H1 (cell line): Measurements from ENCODE around the gene UBE2H. TPM values are rescaled to one million over a fixed set of nuclear protein-coding genes. Genes with fewer than 3 reads are reported as not detected.
A peak's percentile ranks its signal among the peaks of the same experiment; 100 is the strongest.

Experiments used
- ASH2L ChIP-seq: fragments of 200-600, 300-600 bp; sonication (generic); IDR thresholded peaks from one replicate; pipeline ENCODE4 v1.7.1; 2017; ENCODE audit warnings: low read length
- ATF2 ChIP-seq: IDR thresholded peaks from 2 replicates; pipeline ENCODE4 v1.6.1; 2012; ENCODE audit warnings: low read length, inconsistent platforms
- BRCA1 ChIP-seq: IDR thresholded peaks from 2 replicates; pipeline ENCODE4 v1.6.1; 2012; ENCODE audit warnings: low read depth, low read length, improper control_type of control experiment
- EP300 ChIP-seq, 2 experiments: IDR thresholded peaks; 1 replicate in 1 of 2; 2 replicates in 1 of 2; pipeline ENCODE4 v1.6.1; 2011 to 2012; ENCODE audit warnings: low read depth in 2 of 2, low read length in 2 of 2, mild to moderate bottlenecking in 2 of 2, borderline replicate concordance in 1 of 2, inconsistent platforms in 1 of 2, moderate library complexity in 1 of 2
- FOSL1 ChIP-seq: IDR thresholded peaks from 2 replicates; pipeline ENCODE4 v1.6.1; 2011; ENCODE audit warnings: mild to moderate bottlenecking, low read depth, low read length, moderate library complexity; ENCODE audit not compliant: insufficient read depth
- HDAC6 ChIP-seq: IDR thresholded peaks from one replicate; pipeline ENCODE4 v1.7.1; 2012; ENCODE audit warnings: low read depth, mild to moderate bottlenecking, inconsistent platforms, low read length, moderate library complexity
- JUN ChIP-seq: IDR thresholded peaks from 2 replicates; pipeline ENCODE4 v1.6.1; 2011; ENCODE audit warnings: low read depth, mild to moderate bottlenecking, improper control_type of control experiment, low read length
- MAX ChIP-seq: IDR thresholded peaks from 2 replicates; pipeline ENCODE4 v1.6.1; 2012; ENCODE audit warnings: inconsistent platforms
- NANOG ChIP-seq: IDR thresholded peaks from 2 replicates; pipeline ENCODE4 v1.6.1; 2011; ENCODE audit warnings: low read length, low read depth, mild to moderate bottlenecking, inconsistent platforms; ENCODE audit not compliant: insufficient read depth, poor library complexity, severe bottlenecking
- NRF1 ChIP-seq: IDR thresholded peaks from 2 replicates; pipeline ENCODE4 v1.6.1; 2011; ENCODE audit warnings: mild to moderate bottlenecking, low read depth, low read length, improper control_type of control experiment
- PHF8 ChIP-seq: fragments of 200-600 bp; sonication (generic); conservative IDR thresholded peaks from 2 replicates; pipeline ENCODE4 v1.7.1; 2012; ENCODE audit warnings: low read depth, mild to moderate bottlenecking, inconsistent platforms, low read length, moderate library complexity
- POU5F1 ChIP-seq: IDR thresholded peaks from 2 replicates; pipeline ENCODE4 v1.6.1; 2011; ENCODE audit warnings: low read depth, mild to moderate bottlenecking, low read length, moderate library complexity
- RBBP5 ChIP-seq: IDR thresholded peaks from 2 replicates; pipeline ENCODE4 v1.7.1; 2012; ENCODE audit warnings: low read depth, mild to moderate bottlenecking, inconsistent platforms, low read length, moderate library complexity, borderline replicate concordance
- SIRT6 ChIP-seq: IDR thresholded peaks from one replicate; pipeline ENCODE4 v1.7.1; 2012; ENCODE audit warnings: low read length, inconsistent platforms
- TAF1 ChIP-seq: IDR thresholded peaks from 2 replicates; pipeline ENCODE4 v1.6.1; 2011; ENCODE audit warnings: mild to moderate bottlenecking, low read depth, low read length
- ZNF274 ChIP-seq: IDR thresholded peaks from 2 replicates; pipeline ENCODE4 v1.7.0; 2012; ENCODE audit warnings: low read length, borderline replicate concordance; ENCODE audit errors: extremely low read depth
- polyA plus RNA-seq, 7 experiments: library from polyadenylated mRNA; depleted of rRNA in 3 of 7; stranded (reverse) in 5 of 7; unstranded in 2 of 7; fragments of >200 nt in 5 of 7; fragments of 200-250 nt in 2 of 7; gene quantifications; 1 replicate in 5 of 7; 2 replicates in 1 of 7; 4 replicates in 1 of 7; pipeline versions ENCODE4 v1.2.1 to v1.2.3, GENCODE V29; 2011 to 2013; ENCODE audit warnings: missing spikeins in 2 of 7, mixed read lengths in 2 of 7
- total RNA-seq: library from RNA; stranded (reverse); fragmentation: NEBNext Ultra II Directional; extraction: Animal tissue kit (Norgen Biotek cat#: 25700); gene quantifications from 2 replicates; pipeline ENCODE4 v1.2.1, GENCODE V29; 2021
- TF ChIP-seq, protein P1 (sequence below), 3 experiments: IDR thresholded peaks; 1 replicate in 2 of 3; 2 replicates in 1 of 3; pipeline versions ENCODE4 v1.5.1 to v1.6.1; 2011; ENCODE audit warnings: low read length in 3 of 3, mild to moderate bottlenecking in 3 of 3, inconsistent platforms in 2 of 3, low read depth in 1 of 3, moderate library complexity in 1 of 3; ENCODE audit not compliant: insufficient read depth in 1 of 3; ENCODE audit errors: control extremely low read depth in 1 of 3
- TF ChIP-seq, protein P2 (sequence below): IDR thresholded peaks from 2 replicates; pipeline ENCODE4 v1.6.1; 2011; ENCODE audit warnings: low read length, improper control_type of control experiment

The UBE2H gene
- total and polyA plus RNA-seq, 2 of the 8 experiments (the other 6 are each of a cell fraction or from before 2014, with no cell fraction given): 30.6 to 62.2 TPM

DNA sequence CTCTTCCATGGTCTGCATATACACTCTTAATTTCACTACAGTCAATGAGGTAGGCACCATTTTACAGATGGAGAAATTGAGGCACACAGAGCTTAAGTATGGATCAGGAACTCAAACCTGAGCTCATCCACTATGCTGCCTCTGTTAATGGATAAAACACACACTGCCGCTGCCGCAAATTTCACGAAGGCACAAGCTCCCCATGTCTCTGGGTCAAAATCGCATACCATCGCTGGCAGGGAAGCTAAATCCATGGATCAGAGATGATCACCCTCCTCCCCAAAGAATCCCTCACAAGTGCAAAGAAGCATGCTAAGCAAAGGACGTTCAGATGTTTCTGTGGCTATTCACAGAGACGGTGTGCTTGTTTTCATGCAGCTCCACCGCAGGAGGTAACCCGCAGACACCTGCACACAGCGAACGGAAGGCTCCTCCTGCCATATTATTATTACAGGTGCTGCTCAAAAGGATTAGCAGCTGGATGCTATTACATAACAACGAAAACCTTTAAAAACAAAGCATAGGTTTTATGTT lies 109.3 kb downstream of the UBE2H start (continued):
- TF ChIP-seq ASH2L: peak; percentile 70
- 0 out of 2 replicates have a peak, but pooled peaks have one; percentile 75 for TF ChIP-seq ATF2
- TF ChIP-seq ZNF274: no peak
- no peak for TF ChIP-seq FOSL1
- no peak for TF ChIP-seq POU5F1
- no peak for TF ChIP-seq BRCA1
- peak; percentile 62; the same call in 1 of the 2 replicates for TF ChIP-seq TAF1
- TF ChIP-seq SIRT6: no peak
- no peak for TF ChIP-seq PHF8
- peak; percentile 69 for TF ChIP-seq MAX
- TF ChIP-seq, protein P1, sequence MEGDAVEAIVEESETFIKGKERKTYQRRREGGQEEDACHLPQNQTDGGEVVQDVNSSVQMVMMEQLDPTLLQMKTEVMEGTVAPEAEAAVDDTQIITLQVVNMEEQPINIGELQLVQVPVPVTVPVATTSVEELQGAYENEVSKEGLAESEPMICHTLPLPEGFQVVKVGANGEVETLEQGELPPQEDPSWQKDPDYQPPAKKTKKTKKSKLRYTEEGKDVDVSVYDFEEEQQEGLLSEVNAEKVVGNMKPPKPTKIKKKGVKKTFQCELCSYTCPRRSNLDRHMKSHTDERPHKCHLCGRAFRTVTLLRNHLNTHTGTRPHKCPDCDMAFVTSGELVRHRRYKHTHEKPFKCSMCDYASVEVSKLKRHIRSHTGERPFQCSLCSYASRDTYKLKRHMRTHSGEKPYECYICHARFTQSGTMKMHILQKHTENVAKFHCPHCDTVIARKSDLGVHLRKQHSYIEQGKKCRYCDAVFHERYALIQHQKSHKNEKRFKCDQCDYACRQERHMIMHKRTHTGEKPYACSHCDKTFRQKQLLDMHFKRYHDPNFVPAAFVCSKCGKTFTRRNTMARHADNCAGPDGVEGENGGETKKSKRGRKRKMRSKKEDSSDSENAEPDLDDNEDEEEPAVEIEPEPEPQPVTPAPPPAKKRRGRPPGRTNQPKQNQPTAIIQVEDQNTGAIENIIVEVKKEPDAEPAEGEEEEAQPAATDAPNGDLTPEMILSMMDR (IDR thresholded peaks at IDR 0.05; ENCODE audit: control extremely low read depth in 1 of 3, insufficient read depth in 1 of 3, low read depth in 1 of 3, low read length in 3 of 3): no peak
- peak; percentile 76 for TF ChIP-seq NANOG
- TF ChIP-seq JUN: no peak
- TF ChIP-seq EP300 (IDR thresholded peaks at IDR 0.05; ENCODE audit: borderline replicate concordance in 1 of 2, low read depth in 2 of 2, low read length in 2 of 2): peak in 1 of 2 experiments; percentile 79; a peak in 1 of 3 replicates
- no peak for TF ChIP-seq NRF1
- TF ChIP-seq RBBP5: no peak
- no peak for TF ChIP-seq HDAC6
- TF ChIP-seq, protein P2, sequence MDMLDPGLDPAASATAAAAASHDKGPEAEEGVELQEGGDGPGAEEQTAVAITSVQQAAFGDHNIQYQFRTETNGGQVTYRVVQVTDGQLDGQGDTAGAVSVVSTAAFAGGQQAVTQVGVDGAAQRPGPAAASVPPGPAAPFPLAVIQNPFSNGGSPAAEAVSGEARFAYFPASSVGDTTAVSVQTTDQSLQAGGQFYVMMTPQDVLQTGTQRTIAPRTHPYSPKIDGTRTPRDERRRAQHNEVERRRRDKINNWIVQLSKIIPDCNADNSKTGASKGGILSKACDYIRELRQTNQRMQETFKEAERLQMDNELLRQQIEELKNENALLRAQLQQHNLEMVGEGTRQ: no peak
